GM18519 (cell line): Measurements from ENCODE around the gene CLASP1.
A peak's percentile ranks its signal among the peaks of the same experiment; 100 is the strongest.
"Not testable (repeated sequence)": the region's sequence is repeated elsewhere in the genome, so short reads cannot be mapped to it uniquely, and the experiment has no call there.

Source experiments
- ATAC-seq: cut with Tn5 transposase; IDR thresholded peaks from one replicate; pipeline ENCODE4 v1.9.1; 2021; ENCODE audit warnings: mild to moderate bottlenecking, moderate library complexity; ENCODE audit not compliant: unreplicated experiment, low FRiP score

CLASP1 gene

GRCh38 chr2:121626777-121627524 is 22.3 kb downstream of the CLASP1 start:
- ATAC-seq: no peak

GRCh38 chr2:121625953-121626352 is 23.3 kb downstream of the CLASP1 start:
- ATAC-seq: no peak

GRCh38 chr2:121617042-121617599 is 32.1 kb downstream of the CLASP1 start:
- no peak for ATAC-seq

GRCh38 chr2:121613774-121614173 is 35.5 kb downstream of the CLASP1 start:
- no peak for ATAC-seq

- no peak for ATAC-seq
These were observed 36.1 kb downstream of the CLASP1 start for GRCh38 chr2:121613152-121613551.

GRCh38 chr2:121611730-121612705 is 37.2 kb downstream of the CLASP1 start:
- no peak for ATAC-seq

- ATAC-seq: not testable (repeated sequence)
These were observed 38.1 kb downstream of the CLASP1 start for GRCh38 chr2:121611048-121611649.

- ATAC-seq: not testable (repeated sequence)
These were observed 38.8 kb downstream of the CLASP1 start for GRCh38 chr2:121610487-121610874.

- ATAC-seq: no peak
These were observed 40.3 kb downstream of the CLASP1 start for GRCh38 chr2:121608967-121609366.

- no peak for ATAC-seq
These were observed 40.9 kb downstream of the CLASP1 start for GRCh38 chr2:121608367-121608766.

- no peak for ATAC-seq
These were observed 43.2 kb downstream of the CLASP1 start for GRCh38 chr2:121605820-121606733.

GRCh38 chr2:121603185-121603584 is 46.1 kb downstream of the CLASP1 start:
- no peak for ATAC-seq

- peak; percentile 49 for ATAC-seq
These were observed 49.2 kb downstream of the CLASP1 start for GRCh38 chr2:121599963-121600651.

- no peak for ATAC-seq
These were observed 51.2 kb downstream of the CLASP1 start for GRCh38 chr2:121598087-121598486.

- peak; percentile 50 for ATAC-seq
These were observed 52.8 kb downstream of the CLASP1 start for GRCh38 chr2:121596221-121597080.

GRCh38 chr2:121595012-121595891 is 54.0 kb downstream of the CLASP1 start:
- no peak for ATAC-seq

- ATAC-seq: no peak
These were observed 58.1 kb downstream of the CLASP1 start for GRCh38 chr2:121591199-121591598.
